Measurements from ENCODE around the gene AGBL1.
A peak's percentile ranks its signal among the peaks of the same experiment; 100 is the strongest.

AGBL1 gene

DNA sequence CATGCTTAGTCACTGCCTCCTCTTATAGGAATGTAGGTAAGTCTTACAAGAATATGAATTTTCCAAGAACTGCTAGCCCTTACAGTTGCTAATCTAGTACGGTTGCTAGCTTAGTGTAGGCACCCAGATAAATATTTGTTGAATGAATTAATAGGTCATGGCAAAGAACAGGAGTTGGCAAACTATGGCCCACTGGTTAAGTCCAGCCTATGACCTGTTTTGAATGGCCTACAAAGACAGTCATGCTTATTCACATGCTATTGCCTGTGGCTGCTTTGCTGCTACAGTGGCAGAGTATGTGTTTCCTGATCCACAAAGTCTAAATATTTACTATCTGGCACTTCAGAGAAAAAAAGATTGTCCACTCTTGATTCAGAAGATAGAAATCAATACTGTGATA, 631.8 kb downstream of the AGBL1 start:
- DNase-seq (ENCODE audit: low read depth in 2 of 2): no peak

DNA sequence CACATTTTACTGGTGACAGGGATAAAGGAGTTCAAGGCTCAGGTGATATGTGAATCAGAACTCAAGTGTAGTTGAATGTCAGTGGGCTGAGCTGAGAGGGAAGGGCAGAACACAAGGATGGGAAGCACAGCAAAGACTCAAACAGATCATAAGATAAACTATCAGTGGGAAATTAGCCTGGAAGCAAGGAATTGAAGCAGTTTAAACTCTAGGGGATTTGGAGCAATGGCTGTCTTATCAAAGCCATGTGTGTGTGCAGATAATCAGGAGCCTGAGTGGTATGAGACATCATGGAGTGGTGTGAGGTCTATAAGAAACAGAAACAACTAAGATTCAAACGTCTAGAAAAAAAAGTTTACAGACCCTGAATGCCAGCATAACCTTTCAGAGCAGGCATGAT, 634.6 kb downstream of the AGBL1 start:
- DNase-seq (ENCODE audit: low read depth in 2 of 2): no peak

DNA sequence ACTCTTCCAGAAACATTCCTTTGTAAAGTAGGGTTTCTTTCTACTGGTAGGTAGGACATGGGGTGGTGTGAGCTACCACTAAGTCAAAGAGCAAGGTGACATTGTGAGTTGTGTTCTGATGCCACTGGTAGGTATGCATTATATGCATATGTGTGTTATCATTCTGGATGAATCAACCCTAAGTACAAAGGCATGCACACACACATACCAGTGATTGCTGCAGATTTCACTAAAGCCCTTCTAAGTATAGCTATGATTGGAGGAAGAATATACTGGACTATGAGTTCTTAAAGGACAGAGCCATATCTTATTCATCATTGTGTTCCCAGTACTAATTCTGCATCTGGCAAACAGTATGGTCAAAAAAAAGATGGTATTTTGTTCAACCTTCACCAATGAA, 646.0 kb downstream of the AGBL1 start:
- no peak for DNase-seq (ENCODE audit: low read depth in 2 of 2)

DNA sequence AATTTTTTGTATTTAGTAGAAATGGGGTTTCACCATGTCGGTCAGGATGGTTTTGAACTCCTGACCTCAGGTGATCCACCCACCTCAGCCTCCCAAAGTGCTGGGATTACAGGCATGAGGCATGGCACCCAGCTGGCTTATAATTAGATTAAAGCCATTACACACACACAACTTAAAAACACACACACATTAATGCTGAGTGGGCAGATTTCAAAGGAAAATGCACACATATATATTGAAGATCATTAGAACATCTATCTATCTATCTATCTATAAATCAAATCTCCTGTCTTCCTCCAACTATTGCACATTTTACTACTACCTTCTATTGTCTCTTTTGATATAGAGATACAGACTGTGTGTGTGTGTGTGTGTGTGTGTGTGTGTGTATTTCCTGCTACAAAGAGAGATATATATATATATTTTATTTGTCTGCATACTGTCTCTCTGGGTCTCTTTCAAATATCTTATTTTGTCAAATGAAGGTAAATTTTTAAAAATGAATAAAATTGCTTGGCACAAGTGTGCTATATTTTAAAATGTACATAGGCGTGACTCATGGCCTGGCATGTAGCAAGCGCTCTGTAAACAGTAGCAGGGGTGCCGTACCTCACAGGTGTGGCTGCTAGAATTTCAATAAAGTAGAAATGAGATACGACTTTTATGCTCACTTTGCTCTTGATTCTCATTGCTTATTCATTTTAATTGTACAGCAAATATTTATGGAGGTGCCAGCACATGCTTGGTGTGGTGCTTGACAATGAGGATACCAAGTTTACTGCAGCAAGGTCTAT, 655.8 kb downstream of the AGBL1 start:
- DNase-seq (ENCODE audit: low read depth in 2 of 2): no peak

DNA sequence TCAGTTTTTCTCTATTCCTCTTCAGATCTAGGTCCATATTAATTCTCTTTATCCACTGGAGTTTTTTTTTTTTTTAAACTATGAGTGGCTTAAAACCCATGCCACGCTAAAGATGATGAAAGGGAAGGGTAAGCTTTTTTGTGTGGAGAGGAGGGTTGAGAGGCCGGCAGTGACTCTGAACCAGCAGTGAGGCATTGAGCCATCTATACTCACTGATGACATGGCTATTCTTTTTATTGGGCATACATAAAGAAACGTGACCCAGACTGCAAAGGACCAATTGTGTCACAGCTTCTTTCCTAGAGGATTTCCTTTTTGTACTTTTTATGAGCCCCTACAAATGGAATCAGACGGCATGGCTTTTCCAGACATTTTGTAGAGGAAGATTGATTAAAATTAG, 662.2 kb downstream of the AGBL1 start:
- DNase-seq (ENCODE audit: low read depth in 2 of 2): no peak

DNA sequence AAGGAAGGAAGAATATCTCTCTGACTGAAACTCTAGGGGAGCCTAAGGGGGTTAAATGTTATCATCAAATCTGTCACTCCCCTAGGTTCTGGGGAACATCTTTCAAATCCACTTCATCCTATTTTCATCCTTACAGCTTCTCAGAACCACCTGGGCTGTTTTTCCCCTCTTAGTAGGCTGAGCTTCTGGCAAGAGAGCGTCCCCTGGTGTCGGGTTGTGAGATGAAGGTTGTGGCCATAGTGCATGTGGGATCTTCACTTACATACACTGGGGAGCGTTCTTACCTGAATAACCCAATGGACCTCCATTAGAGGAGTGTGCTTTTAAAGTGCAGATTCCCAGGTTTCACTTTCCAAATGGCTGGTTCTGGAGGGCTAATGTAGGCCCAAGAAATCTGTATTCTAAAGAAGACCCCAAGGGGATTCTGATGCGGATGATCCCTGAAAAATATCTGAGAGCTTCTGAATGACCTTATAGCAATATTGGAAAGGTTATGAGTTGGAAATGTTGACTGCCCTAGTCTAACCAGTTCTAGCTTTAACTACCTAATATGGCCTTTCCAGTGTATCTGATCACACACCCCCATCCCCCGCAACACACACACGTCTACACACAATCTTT, 663.7 kb downstream of the AGBL1 start:
- DNase-seq (ENCODE audit: low read depth in 2 of 2): peak; percentile 11 to 59

DNA sequence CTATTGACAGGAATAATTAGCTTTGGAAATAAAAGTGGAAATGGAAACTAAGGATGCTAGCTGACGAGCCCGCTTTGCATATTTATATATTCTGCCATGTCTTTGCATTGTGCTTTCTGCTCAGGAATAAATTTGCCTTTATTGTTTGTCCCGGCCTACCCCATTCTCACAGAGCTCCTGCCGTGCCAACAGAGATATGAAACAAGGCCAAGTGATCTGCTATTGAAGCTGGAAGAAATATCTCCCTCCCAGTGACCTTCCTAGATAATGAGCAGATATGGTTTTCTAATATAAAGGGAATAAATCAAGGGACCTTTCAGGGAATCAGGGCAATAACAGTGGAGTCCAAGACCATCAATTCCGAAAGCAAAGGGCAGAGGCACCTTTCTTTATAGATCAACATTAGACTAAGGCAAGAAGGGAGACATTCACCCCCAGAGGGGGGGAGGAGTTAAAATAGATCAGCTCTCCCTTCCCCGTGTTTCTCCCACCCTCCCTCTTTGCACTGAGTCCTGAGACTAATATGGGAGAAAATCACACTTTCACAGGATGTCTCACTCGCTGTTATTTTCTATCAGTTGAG, 664.6 kb downstream of the AGBL1 start:
- no peak for DNase-seq (ENCODE audit: low read depth in 2 of 2)

DNA sequence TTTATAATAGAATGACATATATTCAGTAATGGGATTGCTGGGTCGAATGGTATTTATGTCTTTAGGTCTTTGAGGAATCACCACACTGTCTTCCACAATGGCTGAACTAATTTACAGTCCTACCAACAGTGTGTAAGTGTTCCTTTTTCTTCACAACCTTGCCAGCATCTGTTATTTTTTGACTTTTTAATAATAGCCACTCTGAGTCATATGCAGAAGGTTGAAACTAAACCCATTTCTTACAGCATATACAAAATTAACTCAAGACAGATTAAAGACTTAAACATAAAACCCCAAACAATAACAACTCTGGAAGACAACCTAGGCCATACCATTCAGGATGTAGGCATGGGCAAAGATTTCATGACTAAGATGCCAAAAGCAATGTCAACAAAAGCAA, 671.4 kb downstream of the AGBL1 start:
- no peak for DNase-seq (ENCODE audit: low read depth in 2 of 2)

DNA sequence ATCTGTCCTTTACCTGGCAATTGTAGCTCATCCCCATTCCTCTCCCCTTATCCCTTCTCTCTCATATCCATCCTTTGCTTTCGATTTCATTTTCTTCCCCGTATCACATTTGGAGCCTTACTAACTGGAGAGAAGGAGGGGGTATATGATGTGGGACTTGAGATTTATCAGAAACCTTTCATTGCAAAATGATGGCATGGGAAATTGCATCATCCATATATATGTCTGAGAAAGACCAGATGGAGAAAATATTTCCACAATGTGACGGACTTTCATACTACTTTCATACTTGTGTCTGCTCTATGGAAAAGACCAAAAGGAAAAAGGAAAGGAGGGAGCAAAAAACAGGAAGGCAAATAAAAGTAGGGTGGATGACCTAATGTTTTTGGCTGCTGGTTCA, 675.2 kb downstream of the AGBL1 start:
- no peak for DNase-seq (ENCODE audit: low read depth in 2 of 2)

DNA sequence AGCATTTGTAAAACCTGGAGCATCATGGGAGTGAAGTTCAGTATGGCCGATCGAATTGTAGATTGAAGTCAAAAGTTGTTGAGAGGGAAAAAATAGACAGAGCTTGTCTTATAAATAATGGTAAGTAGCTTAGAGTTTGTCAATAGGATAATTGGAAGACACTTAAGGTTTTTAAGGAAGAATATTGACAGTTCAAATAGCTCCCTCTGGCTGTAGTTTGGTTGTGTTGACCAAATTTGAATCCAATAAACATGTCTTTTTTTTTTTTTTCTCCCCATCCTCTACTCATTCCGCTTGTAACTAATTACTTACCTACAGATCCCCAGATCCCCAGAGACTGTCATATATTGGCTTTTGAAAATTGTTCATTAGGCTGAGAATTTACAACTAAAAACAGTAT, 677.0 kb downstream of the AGBL1 start:
- no peak for DNase-seq (ENCODE audit: low read depth in 2 of 2)

DNA sequence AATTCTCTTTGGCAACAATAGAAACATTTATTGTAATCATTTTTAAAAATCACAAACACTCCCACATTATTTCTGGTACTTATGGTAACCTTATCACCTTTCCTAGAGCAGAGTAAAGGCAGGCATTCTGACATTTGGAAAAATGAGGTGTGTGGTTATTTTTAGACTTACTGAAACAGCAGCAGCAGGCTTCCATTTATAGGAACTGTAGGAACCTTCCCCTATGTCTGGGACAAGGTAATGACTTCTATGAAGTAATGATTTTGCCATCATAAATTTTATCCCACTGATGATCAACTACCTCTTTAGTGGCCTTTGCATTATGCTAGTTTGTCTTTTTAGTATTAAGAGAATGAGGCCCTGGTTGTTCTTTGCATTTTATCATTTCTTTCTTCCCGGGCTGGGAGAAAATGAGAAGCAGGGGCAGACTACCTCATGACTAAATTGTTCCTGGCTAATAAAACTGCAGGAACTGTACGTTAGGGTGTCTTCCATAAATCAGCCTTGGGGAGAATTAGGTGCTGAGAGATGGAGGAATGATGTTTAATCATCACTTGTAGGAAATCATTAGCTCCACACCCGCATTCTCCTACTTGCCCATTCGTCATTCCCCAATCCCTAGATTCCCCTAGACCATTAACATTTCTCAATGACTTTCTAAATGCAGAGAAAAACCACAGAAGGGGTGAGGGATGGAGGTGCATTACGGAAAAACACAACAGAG, 680.3 kb downstream of the AGBL1 start:
- no peak for DNase-seq (ENCODE audit: low read depth in 2 of 2)

DNA sequence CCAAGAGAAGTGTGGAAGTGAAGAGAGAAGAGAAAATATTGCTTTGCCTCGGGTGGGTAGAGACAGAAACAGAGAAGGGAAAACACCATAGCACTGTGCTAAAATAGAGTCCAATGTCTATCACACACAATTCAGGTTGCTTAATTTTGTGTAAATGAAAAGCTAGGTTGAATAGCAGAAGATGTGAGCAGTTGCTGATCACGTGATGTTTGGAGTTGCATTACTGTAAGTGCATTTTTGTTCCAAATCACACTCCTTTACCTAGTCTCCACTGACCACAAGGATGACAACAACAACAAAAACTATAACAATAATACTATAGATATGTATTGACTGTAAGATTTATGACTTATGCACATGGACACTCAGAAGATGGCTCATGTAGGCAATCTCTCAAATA, 683.2 kb downstream of the AGBL1 start:
- DNase-seq (ENCODE audit: low read depth in 2 of 2): no peak

DNA sequence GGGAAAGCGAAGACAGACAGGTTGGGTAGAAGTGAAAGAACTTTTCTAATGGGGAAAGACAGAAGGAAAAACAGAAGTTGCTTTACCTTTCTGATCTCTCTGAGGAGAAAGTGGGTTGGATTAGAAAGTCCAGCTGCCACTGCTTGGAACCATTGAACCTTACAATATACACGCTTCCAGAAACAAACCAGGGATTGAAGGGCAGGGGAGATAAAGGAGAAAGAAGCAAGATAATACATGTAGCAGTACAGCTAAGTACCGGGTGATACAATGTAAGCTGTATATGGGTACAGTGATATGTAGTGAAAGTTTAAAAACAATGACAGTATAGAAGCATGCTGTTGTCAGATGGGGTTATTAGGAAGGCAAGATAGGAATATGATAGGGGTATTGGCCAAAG, 684.4 kb downstream of the AGBL1 start:
- DNase-seq (ENCODE audit: low read depth in 2 of 2): no peak

DNA sequence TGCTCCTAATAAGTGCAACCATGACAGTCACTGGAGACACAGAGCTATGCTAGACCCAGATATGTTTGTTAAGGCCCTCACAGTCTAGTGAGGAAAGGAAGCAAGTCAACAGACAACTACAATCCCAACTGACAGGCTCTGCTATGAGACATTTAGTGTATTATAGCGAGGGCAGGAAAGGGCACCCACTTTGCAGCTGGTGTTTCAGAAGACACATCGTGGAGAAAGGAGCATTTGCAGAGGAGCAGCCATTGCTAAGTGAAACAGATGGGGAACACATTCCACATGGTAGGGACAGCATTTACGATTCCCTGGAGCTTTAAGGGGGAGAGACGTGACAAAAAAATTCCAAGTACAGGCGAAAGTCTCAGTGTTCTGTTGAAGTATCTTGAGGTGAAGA, 685.6 kb downstream of the AGBL1 start:
- DNase-seq (ENCODE audit: low read depth in 2 of 2): no peak

DNA sequence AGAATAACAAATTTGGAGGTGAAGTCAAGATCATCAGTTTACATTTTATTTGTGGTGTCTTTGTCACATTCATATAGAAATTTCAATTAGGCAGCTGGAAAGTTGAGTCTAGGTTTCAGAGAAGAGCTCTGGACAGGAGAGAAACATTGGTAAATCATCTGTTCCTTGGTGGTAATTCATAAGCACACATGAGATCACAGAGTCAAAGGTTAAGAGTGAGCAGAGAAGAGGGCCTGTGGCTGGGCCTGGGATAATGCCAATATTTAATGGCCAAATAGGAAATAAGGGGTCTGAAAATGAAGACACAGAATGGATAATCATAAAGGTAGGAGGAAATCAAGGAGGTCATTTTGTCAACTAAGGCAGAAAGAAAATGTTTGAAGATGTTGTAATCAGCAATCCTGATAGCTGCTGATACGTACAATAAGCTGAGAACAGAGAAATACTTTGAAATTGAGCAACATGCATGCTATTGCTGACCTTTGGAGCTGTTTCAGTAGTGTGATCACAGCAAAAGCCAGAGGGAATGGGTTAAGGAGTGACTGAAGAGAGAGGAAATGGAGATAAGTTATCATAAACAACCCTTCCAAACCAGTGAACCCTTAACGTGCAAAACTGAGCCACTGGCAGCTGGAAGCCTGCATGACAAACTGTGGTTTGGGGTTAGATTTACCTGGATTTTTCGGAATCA, 692.8 kb downstream of the AGBL1 start:
- no peak for DNase-seq (ENCODE audit: low read depth in 2 of 2)

DNA sequence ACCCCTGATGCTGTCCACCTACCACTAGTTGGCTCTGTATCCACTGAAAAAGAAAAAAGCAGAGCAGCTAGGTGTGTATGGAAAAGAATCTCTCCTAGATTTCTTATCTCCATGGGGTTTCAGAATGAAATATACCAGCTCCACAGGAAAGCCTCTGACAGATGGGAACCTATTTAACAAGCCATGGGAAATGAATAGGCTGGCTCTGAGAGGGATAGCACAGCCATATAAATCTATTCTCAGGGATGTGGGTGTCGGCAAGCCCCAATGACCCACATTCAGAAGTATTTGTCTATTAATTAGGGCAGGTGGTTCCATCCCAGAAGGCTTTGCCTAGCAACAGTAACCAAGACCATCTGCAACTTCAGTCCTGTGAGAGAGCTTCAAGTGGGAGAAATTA, 694.1 kb downstream of the AGBL1 start:
- no peak for DNase-seq (ENCODE audit: low read depth in 2 of 2)

DNA sequence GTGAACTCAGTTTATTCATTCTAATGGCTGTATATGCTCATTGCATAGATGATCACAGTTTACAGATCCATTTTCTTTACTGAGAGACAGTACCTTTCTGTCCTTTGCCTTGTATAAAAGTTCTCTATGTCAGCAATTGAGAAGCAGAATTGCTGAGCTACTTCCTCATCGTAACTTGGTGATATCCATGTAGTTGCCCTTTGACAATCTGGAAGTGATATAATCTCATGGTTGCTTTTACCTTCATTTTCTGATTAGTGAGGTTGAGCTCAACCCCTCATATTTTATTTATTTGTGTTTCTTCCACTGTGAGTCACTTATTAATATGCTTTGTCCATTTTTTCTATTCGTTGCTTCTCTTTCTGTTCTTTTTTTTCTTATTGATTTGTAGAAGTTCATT, 696.5 kb downstream of the AGBL1 start:
- DNase-seq (ENCODE audit: low read depth in 2 of 2): no peak

DNA sequence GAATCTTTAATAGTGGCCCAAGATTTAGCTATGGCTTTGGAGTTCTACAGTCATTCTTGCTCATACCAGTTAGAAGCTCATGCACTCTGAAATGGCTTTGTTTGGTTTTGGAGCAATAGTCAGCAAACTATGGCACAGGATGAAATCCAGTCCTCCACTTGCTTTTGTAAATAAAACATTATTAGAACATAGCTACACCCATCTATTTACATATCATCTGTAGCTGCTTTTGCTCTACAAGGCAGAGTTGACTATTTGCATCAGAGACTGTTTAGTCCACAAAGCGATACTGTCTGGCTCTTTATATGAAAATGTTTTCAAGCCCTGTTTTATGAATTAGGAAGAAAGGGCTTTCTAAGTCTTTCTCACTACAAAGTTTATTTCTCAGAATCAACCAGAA, 716.9 kb downstream of the AGBL1 start:
- no peak for DNase-seq (ENCODE audit: low read depth in 2 of 2)

DNA sequence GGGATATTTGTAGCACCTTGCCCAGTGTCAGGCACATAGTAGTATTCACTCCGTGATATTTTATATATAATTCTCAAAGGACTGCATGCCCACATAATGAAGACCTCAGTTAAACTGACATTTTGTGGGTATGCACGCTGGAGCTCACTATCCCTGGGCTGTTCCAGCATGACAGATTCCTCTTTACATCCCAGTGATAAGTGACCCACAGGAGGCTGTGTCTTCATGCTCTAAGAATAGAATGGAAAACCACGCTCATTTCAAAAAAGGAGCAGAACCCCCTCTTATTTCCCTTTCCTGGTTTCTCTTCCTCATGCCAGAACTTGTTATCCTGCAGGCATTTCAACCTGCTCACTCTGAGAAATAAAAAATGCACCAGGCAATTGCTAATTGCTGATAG, 717.5 kb downstream of the AGBL1 start:
- DNase-seq (ENCODE audit: low read depth in 2 of 2): no peak

DNA sequence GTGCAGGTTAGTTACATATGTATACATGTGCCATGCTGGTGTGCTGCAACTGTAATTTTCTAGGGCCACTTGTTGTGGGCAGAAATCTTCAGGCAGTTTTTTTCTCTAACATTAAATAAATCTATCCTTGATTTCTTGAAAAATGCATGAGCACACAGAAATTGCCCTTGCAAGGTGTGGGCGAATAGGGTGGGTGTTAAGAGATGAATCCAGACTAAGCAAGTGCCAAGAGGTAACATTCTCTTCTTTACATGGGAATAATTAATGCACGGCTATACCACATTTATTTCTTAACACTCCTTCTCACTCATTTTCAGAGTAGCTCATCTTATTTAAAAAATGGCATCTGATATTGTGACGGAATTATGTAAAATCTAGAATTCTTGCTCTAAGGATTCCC, 719.6 kb downstream of the AGBL1 start:
- DNase-seq (ENCODE audit: low read depth in 2 of 2): no peak

DNA sequence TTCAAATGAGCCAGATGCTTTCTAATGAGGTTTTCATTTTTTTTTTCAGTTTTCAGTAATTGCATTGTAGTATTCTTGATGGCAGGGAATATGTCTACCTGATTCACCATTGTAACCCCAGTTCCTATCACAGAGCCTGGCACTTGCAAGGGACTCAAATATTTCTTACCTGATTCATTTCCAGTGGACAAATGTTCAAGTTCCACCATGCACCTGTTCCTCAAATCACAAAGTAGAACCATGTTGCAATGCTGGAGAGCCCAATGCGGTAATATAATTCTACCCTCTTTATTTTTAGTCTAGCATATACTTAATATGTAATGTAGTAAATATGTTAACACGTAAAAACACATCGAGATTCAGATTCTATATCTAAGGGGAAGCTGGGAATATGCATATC, 722.6 kb downstream of the AGBL1 start:
- DNase-seq (ENCODE audit: low read depth in 2 of 2): no peak

DNA sequence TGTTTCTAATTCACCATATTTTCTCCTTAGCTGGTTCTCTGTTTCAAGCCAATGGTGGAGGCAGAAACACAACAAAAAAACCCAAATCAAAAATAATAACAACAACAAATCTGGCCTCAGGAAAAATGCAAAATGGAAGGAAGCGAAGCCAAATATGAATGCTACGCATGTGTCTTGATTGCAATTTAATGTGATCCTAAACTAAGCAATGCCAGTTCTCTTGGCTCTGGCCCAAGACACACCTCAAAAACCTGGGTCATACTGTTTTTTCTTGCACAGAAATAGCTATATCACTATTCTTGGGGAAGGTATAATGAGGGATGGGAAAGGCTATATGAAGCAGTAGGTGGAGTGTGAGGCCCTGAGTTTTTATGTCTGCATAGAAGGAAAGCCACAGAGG, 724.7 kb downstream of the AGBL1 start:
- DNase-seq (ENCODE audit: low read depth in 2 of 2): no peak
